DMS53 treated with DMSO at 0.1 percent for 48 hours (cell line): Measurements from ENCODE around the gene FERMT3.

ENCODE experiments used
- DNase-seq: peaks from one replicate; lab custom pipeline; 2025; ENCODE audit not compliant: unreplicated experiment; lab: John Stamatoyannopoulos, UW

The FERMT3 gene

GRCh38 chr11:64262271-64263002 is 55.9 kb downstream of the FERMT3 start:
- DNase-seq: no peak

- DNase-seq: no peak
Measured at GRCh38 chr11:64263021-64263946, 56.8 kb downstream of the FERMT3 start.

GRCh38 chr11:64263947-64264317 is 57.4 kb downstream of the FERMT3 start:
- no peak for DNase-seq

- no peak for DNase-seq
Measured at GRCh38 chr11:64264371-64264852, 57.9 kb downstream of the FERMT3 start.

- DNase-seq: no peak
Measured at GRCh38 chr11:64265176-64266160, 58.9 kb downstream of the FERMT3 start.

- DNase-seq: no peak
Measured at GRCh38 chr11:64266339-64266738, 59.8 kb downstream of the FERMT3 start.

GRCh38 chr11:64267207-64267945 is 60.9 kb downstream of the FERMT3 start:
- no peak for DNase-seq

GRCh38 chr11:64268025-64268892 is 61.7 kb downstream of the FERMT3 start:
- no peak for DNase-seq

GRCh38 chr11:64268893-64269539 is 62.5 kb downstream of the FERMT3 start:
- DNase-seq: peak; percentile 54

- peak; percentile 98 for DNase-seq
Measured at GRCh38 chr11:64269540-64270220, 63.2 kb downstream of the FERMT3 start.
